GM11168 (cell line): Measurements from ENCODE around the gene GNB5.

Source experiments
- in situ Hi-C: fragments of 300-500 bp; cut with MboI; formaldehyde crosslinking; loops from one replicate; pipeline ENCODE4 v1.12.0; 2022; ENCODE audit warnings: low sequenced_read_pairs; ENCODE audit not compliant: unreplicated experiment

The GNB5 gene

DNA sequence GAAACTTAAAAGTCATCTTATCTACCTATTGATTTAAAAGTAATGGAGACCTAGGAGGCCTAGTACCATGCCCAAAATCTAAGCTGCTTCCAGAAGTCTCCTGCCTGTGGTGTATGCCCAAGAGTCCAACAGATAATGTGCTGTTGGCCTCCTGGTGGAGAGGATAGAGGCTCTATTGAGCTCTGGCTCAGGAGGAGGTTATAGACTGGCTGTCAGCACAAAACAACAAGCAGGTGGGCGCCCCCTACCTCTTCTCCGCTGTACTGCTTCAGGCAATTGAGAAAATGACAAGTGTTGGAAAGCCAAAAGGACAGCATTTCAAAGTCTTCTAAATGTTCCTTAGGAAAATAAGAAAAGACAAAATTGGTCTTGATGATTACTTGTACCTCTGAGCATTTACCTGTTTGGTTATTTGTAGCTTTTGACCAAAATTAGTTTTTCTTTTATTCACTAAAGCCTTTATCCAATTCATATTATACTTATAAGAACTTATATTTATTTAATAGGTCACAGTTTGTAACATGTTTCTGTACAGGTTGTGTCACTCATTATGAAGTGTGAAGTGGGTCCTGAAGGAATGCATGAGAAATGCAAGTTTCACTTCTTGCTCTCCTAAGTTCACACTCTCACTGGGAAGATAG lies 17.2 kb upstream of the GNB5 start:
- in situ Hi-C loops: no loop called here

DNA sequence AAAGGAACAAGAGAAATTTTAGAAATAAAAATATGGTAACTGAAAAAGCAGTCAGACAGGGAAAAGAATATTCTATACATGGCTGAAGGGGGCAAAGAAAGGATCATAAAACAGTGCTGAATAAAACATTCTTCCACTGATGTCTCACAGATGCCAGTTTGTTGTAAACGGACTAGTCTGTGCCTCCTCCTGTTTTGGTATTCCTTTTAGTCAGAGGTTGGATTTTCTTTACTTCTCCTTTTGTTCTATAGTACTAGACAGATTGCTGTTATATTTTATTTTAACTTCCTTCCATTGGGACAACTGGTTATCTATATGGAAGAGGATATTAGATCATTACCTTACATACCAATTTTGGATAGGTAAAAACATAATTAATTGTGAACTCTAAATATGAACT lies 16.0 kb upstream of the GNB5 start:
- in situ Hi-C loops: no loop called here

DNA sequence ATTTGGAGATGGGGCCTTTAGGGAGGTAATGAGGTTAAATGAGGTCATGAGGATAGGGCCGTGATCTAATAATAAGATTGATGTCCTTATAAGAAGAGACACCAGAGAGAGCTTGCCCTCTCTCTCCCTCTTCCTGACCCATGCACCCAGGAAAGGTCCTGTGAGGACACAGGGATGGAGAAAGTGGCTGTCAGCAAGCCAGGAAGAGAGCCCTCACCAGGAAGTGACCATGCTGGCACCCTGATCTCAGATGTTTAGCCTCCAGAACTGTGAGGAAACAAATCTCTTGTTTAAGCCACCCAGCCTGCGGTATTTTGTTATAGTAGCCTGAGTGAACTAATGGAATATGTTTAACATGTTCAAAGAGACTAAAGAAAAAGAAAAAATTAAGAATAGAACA lies 15.3 kb upstream of the GNB5 start:
- in situ Hi-C loops: no loop called here

DNA sequence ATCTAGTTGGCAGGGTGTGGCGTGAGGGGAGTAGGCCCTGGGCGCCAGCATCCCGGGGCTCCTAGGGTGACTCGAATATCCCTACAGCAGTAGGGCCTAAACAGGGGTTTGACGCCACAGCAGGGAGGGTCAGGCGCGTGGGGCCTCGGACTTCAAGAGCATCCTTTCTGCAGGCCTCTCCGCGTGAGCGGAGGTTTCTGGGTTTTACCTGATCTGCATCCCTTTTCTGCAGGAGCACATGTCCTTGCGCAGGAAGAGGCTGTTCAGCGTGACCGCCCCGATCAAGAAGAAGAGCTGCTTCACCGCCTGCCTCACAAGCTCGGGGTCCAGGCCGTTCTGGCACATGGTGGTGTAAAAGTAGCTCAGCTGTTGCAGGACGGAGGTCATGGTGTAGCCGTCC lies 13.5 kb upstream of the GNB5 start:
- in situ Hi-C loops: no loop called here

DNA sequence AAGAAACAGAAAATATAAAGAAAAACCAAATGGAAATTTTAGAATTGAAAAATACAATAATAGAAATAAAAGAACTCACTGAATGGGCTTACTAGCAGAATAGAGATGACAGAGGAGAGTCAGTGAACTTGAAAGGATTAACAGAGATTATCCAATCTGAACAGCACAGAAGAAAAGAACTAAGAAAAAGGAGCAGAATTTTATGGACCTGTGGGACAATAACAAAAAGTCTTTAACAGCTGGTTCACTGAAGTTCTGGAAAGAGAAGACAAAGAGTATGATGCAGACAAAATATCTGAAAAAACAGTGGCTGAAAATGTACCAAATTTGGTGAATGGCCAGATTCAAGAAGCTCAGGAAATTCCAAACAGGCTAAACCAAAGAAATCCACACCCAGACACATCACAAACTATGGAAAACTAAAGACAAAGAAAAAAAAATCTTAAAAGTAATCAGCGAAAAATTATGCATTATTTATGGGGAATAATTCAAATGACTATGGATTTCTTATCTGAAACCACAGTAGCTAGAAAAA lies 9.7 kb upstream of the GNB5 start:
- in situ Hi-C loops: no loop called here

DNA sequence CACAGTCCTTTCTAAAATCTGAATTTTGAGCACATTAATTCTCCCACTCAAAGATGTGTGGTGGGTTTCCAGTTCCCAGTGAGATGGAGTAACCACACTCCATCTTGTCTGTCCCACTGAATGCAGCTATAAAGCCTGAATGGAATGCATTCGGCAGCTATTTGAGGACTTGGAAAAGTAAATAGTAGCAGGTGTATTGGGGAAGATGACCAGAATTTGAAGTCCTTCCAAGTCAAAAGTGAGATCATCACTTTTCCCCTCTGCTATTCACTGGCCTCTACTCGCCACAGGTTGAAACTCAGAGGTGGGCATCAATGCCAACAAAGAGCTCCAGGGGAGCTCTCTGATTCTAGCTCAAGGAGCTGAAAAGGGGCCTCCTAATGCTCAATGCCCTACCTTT lies 8.1 kb upstream of the GNB5 start:
- in situ Hi-C loops: no loop called here

DNA sequence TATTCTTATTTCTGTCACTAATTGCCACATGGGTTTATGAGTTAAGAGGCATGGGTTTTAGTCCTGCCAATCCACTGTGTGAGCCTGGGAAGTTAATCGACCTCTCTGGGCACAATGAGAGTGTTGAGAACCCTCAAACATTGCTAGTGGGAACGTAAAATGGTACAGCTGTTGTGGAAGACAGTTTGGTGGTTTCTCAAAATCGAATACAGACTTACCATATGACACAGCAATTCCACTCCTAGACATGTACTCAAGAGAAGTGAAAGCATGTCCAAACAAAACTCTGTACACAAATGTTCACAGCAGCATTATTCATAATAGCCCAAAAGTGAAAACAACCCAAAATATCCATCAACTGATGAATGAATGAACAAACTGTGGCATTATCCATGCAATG lies 5.7 kb upstream of the GNB5 start:
- in situ Hi-C loops: no loop called here

DNA sequence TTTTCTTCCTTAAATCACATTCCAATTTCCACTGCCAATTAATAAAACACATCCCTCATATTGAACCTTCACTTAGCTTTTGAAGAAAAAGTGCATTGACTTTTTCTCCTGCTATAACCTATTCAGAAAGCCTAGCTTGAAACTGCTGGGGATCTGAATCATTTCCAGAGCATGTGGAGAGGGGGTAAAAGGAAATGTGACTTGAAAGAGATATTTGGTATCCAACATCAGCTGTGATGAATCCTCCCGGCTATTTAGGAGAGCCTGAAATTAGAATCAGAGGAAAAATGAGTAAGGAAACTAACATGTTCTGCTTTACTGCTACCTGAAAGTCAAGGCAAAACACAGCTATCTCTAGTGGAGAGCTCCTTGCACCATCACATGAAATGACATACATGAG lies 2.6 kb upstream of the GNB5 start:
- in situ Hi-C loops: no loop called here

DNA sequence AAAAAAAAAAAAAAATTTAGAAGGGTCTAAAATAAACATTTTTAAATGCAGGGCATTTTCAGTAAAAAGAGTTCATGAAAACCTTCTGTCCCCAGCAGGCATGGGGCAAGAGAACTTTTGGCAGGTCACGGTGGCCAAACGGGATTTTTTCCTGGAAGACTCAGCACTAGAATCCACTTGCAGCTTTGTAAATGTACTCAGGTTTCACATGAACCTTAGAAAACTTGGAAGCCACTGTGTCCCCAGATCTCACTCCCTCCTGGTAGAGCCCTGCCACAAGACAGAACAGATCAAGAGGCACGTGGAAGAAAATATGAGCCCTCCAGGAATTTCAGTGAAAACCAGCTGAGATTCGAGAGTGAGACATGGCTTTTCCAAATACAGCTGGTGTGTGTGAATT lies 2.1 kb upstream of the GNB5 start:
- in situ Hi-C loops: no loop called here

DNA sequence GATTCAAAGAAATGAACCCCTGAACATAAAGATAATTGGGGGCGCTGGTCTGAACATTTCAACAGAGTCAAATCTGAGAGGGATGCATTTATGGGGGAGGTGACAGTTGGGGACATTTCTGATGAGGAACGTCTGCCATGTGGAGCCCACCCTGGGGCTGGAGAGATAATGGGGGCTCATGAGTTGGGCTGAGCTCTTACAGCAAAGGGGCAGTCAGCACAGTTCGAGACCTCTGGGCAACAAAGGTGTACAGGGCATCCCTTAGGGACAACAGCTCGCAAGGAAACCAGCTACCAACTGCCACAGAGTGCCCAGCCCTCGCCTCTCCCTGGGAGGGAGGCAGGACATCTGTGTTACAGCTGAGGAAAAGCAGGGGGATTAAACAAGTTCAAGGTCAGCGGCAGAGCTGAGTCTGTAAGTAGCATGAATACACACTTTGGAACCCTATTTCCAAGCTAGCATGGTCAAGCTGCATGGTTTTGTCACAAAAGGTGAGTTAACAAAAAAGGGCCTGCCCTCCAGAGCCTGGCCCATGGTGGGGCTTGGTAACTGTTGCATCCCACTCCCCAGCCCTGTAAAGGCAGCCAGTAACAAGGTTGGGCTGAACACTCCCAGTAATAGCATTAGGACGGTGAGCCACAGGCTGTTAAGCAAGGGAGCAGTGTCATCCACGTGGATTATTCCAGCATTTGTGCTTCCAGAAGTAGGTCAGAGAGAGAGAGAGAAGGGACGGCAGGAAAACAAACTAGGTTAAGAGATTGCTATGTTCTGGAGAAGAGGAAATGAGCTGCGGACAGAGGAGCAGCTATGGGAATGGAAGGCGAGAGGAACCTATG lies 4.3 kb downstream of the GNB5 start:
- in situ Hi-C loops: no loop called here

DNA sequence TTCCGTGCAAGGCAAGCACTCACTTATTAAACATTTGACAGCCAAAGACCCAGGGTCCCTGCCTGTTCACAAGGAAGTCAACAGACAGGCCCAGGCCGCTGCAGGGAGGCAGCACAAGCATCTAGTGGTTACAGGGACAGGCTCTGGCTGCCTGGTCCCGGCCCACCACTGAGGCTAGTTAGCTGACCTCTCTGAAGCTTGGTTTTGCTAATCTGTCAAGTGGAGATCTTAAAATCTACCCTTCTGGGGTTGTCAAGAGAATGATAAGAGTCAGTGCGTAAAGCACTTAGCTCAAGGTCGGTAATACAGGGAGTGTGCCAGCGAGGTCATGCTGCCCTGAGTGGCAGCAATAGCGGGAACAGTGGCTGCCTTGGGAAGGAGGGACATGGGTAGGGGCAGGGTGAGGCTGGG lies 6.0 kb downstream of the GNB5 start:
- in situ Hi-C loops: no loop called here

DNA sequence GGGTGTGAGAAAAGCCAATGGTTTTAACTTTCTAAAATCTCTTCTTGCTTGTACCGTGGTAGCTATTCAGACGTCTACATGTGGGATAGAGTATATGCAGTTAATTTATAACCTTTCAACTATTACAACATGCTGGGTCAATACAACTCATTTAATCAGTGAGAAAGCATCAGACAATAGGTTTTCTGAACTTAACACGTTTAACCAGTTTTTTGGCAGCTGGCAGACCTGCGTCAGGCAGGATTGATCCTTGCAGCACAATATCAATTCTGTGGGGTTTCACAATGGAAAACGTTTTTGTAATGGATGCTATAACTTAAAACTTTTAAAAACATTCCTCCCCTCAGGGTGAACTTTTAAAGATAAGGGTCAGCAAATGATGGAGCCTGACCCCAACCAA lies 6.5 kb downstream of the GNB5 start:
- in situ Hi-C loops: no loop called here

DNA sequence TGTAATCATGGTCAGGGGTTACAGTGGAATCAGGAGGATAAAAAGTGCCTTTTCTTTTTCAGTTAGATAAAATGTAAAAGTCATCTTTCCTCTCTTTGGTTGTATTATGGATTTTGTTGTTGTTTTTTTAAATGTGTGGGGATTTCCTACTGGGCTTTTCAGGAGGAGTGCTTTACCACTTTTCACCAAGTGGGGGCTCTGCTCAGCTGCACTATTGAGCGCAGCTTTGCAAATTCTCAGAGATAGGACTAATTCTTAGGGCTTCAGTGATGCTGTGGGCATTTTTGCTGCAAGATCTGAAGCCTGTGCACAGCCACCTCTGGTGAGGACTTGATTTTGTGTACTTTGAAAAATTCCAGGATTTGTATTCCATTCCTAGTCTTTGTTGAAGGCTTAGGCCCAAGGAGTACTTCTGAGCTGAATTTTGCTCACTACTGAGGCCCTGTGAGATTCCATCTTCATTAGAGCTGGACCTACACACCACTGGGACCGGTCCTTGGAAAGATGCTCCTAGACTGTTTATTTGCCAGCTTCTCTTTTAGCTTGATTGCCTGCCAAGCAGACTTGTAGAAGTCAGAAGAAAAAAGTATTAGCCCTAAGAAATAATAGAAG lies 7.5 kb downstream of the GNB5 start:
- in situ Hi-C loops: no loop called here

DNA sequence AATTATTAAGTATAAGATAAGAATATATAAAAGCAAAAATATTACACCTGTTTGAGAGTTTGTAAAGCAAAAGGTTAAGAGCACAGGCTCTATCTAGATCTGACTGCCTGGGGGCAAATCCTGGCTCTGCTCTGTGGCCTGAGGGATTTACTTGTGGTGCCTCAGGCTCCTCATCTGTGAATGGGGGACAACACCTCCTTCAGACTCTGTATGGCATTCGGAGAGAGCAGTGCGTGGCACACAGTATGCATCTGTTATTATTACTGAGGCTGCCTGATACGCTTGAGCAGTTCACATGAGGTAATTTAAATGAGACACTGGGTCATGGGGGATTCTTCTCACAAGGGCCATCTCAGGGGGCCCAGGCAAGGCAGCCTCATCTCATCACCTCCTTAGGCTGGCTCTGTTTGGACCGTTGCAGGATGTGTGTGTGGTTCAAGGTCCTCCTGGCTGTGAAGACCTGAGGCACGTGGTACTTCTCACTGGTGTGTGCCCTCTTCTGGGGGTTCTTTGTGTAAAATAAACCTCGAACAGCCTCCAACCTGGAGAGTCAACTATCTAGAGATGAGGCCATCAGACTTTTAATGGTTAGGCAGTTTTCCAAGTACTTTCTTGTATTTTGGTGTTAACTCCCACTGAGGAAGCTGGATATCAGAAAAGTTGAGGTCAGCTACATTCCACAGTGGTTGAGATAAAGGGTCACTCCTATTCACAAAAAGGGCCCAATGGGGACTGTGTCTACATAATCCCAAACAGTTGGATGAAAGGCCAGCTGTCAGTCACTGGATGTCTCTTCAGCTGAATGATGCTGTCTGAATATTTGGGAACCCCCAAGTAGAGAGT lies 9.0 kb downstream of the GNB5 start:
- in situ Hi-C loops: no loop called here

DNA sequence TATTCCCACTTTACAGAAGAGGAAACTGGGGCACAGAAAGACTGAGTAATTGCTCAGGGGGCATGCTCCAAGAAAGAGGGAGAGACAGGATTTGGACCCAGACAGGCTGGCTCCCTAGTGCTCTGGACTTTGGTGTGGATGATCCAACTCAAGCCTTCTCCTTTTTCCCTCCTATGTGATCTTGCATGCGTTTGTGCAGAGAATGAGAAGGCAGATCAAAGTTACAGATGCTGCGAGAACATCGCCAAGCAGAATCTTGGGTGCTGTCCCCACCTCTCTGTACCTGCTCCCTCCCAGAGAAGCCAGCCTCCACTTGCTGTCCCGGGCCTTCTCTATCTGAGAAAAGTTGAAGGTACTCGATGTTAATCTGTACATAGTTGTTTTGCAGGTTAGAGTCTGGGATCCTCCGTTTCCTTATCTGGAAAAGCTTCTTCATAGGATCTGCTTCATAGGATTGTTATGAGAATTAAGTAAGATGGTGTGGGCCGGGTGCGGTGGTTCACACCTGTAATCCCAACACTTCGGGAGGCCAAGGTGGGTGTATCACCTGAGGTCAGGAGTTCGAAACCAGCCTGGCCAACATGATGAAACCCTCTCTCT lies 10.2 kb downstream of the GNB5 start:
- in situ Hi-C loops: no loop called here

DNA sequence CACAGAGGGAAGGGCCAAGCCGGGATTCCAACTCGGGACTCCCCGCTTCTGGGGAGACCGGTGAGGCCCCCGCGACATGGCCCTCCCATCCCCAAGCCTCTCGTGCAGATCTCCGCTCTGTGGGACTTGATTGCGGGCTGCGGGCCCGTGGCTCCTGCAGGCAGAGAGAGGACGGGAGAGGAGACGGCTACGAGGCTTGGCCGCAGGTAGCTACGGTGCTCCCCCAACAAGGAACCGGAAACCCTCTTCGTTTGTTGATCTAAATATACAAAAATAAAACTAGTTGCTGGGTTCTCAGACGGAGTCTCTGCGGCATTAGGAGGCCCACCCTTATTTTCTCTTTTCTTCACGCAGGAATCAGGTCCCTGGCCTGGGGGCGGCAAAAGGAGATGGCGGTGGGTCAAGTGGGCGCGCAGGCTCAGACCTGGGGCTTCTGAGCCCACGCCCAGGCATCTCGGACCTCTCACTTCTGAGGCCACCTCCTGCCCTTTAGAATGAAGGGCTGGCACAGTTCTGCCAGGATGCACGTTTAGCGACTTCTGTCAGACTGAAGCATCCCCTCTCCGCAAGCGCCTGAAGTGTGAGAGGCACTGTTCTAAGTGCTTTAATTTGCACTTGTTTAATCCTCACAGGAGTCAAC lies 10.9 kb downstream of the GNB5 start:
- in situ Hi-C loops: no loop called here

DNA sequence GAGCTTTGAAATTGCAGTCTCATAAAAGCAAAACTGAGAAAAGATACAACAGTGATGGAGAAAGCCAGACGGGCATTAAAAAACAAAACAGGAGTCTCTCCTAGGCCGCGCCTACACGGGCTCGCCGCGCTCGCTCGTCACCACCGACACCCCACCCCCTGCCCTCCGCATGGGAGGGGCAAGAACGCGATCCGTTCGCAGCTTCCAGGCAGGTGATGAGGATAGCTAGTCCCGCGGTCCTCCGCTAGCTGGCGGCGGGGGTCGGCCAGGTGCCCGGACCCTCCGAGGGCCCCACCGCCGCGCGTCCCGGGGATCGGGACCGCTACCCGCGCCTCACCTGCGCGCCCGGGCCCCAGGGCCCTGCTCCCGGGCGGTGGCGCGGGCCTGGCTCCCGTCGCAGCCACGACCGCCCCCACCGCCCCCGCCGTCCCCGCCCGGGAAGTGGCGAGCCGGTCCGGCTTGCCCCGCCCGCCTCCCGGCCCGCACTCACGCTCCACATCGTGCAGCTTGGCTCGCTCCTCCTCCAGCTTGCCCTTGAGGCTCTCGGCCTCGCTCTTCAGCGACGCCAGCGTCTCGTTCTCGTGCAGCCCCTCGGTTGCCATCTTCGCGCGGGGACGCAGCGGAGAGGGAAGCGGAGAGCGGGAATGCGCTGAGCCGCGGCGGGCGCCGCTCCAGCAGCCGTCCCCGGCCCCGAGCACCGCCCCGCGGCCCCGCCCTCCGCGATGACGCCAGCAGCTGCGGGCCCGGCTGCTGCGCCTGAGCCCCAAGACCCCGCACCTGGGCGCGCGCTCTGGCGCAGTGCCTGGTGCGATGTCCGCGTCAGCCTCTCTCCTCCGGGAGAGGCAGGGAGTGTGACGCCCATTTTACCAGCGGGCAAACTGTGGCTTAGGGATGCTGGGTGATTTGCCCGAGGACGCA lies 11.7 kb downstream of the GNB5 start:
- in situ Hi-C loops: no loop called here

DNA sequence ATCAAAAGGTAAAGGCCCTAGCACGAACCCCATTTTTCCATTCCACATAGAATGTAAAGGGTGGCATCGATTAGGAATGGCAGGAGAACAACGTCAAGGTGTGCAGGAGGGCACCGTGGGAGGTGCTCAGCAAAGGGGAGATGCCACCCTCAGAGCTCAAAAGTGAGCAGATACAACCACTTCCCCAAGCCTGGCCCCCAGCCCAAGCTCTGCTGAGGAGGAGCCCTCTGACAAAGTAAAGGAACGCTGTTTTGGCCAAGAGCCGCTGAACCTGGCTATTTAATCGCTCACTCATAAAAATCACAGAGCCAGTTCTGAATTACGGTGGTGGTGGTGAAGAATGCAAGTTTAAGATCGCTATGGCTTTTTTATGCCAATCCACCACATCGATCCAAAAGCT lies 12.4 kb downstream of the GNB5 start:
- in situ Hi-C loops: no loop called here

DNA sequence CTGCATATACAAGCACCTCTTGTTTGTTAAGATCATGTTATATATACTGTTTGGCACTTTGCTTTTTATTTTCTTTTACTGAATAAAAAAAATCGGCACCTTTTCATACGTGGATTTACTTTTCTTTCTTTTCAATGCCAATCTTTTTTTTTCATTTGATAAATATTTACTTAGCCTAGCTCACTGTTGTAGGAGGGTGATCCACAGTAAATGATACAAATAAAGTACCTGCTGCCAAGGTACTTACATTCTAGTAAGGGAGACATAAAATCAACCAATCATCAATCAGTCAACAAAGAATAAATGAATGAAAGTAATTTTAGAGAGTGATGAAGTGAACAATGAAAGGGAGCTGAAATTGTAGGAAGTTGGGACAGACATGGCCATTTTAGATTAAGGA lies 18.3 kb downstream of the GNB5 start:
- in situ Hi-C loops: no loop called here
